Activated CD4-positive, alpha-beta T cell treated with anti-CD3 and anti-CD28 coated beads for 36 hours (primary cell): Measurements from ENCODE around the gene CMKLR1. TPM values are rescaled to one million over a fixed set of nuclear protein-coding genes. Genes with fewer than 3 reads are reported as not detected.

Experiments
- ATAC-seq: fragments of 200-7000 bp; cut with Tn5 transposase; one replicate; pipeline ENCODE4 v1.10.0; 2021; ENCODE audit warnings: mild to moderate bottlenecking, moderate library complexity
- CTCF ChIA-PET: fragments of 350-600 bp; sonication (Branson Sonifier 250); formaldehyde crosslinking; loops from one replicate; lab custom pipeline; 2021; ENCODE audit warnings: antibody characterized with exemption; lab: Charles Lee
- POLR2A ChIA-PET: fragments of 350-600 bp; sonication (Branson Sonifier 250); formaldehyde crosslinking; loops from one replicate; lab custom pipeline; 2021; ENCODE audit warnings: antibody characterized with exemption, inconsistent platforms; lab: Charles Lee
- DNase-seq: peaks from one replicate; pipeline ENCODE4 v3.0.0-alpha.2; 2020
- H3K27ac Mint-ChIP-seq: one replicate; pipeline ENCODE4 v1.8.0; 2021; ENCODE audit warnings: mixed read lengths
- H3K27me3 Mint-ChIP-seq: one replicate; pipeline ENCODE4 v1.8.0; 2021; ENCODE audit warnings: mixed read lengths
- H3K36me3 Mint-ChIP-seq: one replicate; pipeline ENCODE4 v1.8.0; 2021; ENCODE audit warnings: low read depth, mixed read lengths
- H3K4me1 Mint-ChIP-seq: one replicate; pipeline ENCODE4 v1.8.0; 2021; ENCODE audit warnings: mixed read lengths
- H3K4me3 Mint-ChIP-seq: one replicate; pipeline ENCODE4 v1.8.0; 2021; ENCODE audit warnings: mild to moderate bottlenecking, moderate library complexity, mixed read lengths
- H3K9me3 Mint-ChIP-seq: one replicate; pipeline ENCODE4 v1.8.0; 2021; ENCODE audit warnings: low read depth, mixed read lengths
- intact Hi-C, 2 experiments: fragments of 100-400 bp; cut with DNase I in 1 of 2; cut with micrococcal nuclease in 1 of 2; formaldehyde crosslinking; loops; one replicate each; pipeline versions ENCODE4 v1.14.2 to v1.15.1; 2022 to 2024; cut with DNase I, micrococcal nuclease
- total RNA-seq, 2 experiments: library from RNA; stranded (reverse); gene quantifications; one replicate each; pipeline ENCODE4 v1.2.3, GENCODE V29; 2021

Gene CMKLR1
- total RNA-seq, 2 experiments from 2014 or later = not detected

- H3K27me3 Mint-ChIP-seq = peaks cover 5% of the 10 kb centered on the region
- intact Hi-C loops = no loop called here
- DNase-seq = no peak
- no peak overlapping the region for H3K27ac Mint-ChIP-seq
- H3K36me3 Mint-ChIP-seq = no peaks in the 10 kb centered on the region
- ChIA-PET POLR2A (interaction anchor here (0.5 kb wide), 1 partner anchor 160 kb away, joined by 3 read pairs; no protein-coding TSS in a partner anchor), CTCF (no interaction called here)
- no peak for ATAC-seq
- H3K4me3 Mint-ChIP-seq = no peak overlapping the region
- H3K4me1 Mint-ChIP-seq = no peaks in the 10 kb centered on the region
- no peaks in the 10 kb centered on the region for H3K9me3 Mint-ChIP-seq
These were observed 20.9 kb upstream of the CMKLR1 start for GRCh38 chr12:108360057-108360456.

DNA sequence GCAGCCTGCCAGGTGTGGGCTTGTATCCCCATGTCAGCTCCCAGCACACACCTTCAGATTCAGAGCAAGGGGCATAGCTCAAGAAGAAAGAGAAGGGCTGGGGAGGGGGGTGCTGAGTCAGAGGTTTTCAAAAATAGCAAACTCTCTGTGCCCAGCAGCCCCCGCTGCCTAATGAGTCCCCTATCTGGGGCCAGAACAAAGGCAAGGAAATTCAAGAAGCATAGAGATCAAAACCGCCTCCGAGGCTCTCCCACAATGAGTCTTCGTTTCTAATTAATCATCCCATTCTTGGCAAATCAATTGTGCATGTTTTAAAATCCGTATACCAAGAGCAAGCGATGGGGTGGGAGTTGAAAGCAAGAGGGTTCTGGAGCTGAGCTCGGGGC, 19.5 kb upstream of the CMKLR1 start:
- Mint-ChIP-seq H3K27me3 (peaks cover 7% of the 10 kb centered on the region), H3K4me3 (no peak overlapping the region), H3K27ac (no peak overlapping the region), H3K9me3 (no peaks in the 10 kb centered on the region), H3K36me3 (no peaks in the 10 kb centered on the region), H3K4me1 (no peaks in the 10 kb centered on the region)
- intact Hi-C loops = no loop called here
- DNase-seq = no peak
- ChIA-PET POLR2A (no interaction called here), CTCF (no interaction called here)
- no peak for ATAC-seq

GRCh38 chr12:108357834-108358579, 18.9 kb upstream of the CMKLR1 start:
- ChIA-PET POLR2A (no interaction called here), CTCF (interaction anchor here (0.9 to 1.0 kb wide), 2 partner anchors 9 to 21 kb away, joined by 3 to 4 read pairs; no protein-coding TSS in a partner anchor)
- peaks cover 8% of the 10 kb centered on the region for H3K27me3 Mint-ChIP-seq
- H3K4me3 Mint-ChIP-seq = no peak overlapping the region
- ATAC-seq = no peak
- H3K36me3 Mint-ChIP-seq = no peaks in the 10 kb centered on the region
- H3K4me1 Mint-ChIP-seq = no peaks in the 10 kb centered on the region
- no peak for DNase-seq
- intact Hi-C loops = no loop called here
- H3K27ac Mint-ChIP-seq = no peak overlapping the region
- H3K9me3 Mint-ChIP-seq = no peaks in the 10 kb centered on the region

DNA sequence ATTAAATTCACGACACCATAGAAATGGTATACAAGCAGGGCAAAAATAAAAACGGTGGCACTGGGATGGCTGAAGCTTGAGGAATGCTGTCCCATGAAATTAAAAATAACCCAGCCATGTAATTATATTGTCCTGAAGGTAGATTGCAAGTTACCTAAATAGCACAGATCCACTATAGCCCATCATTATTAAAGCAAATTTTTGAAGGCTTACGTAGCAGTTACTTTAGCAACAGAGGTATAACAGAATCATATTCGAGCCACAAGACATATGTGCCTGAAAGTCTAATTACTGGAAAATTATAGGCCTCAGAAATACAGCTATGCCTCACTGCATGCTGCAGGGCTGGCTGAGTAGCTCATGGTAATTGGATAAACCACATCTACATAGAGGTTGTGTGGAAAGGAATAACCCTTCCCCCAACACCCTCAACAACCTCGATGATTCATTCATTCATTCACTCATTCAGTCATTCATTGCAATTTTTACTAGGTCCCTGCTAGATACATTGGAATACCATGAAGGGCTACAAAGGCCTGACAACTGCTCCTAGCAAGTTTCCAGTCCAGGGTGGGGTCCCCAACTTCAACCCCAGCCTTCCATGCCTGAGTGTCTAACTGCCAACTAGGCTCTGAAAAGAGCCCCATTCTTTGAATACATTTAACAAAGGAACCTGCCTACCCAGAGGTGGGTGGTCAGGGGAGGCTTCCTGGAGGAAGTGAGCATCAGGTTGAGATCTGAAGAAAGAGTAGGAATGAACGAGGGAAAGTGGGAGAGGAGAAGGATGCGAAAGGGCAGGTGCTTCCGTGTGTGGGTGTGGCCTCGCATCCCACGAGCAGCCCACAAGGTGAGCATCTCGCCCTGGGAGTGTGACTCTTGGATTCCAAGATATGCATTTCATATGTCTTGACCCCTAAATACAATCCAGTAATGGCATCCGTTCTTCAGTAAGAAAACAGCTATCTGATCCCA, 18.0 kb upstream of the CMKLR1 start:
- H3K4me3 Mint-ChIP-seq = no peak overlapping the region
- intact Hi-C loops = no loop called here
- POLR2A ChIA-PET = no interaction called here
- CTCF ChIA-PET = interaction anchor here (0.9 to 1.0 kb wide), 2 partner anchors 8 to 20 kb away, joined by 3 to 4 read pairs; no protein-coding TSS in a partner anchor
- H3K9me3 Mint-ChIP-seq = no peaks in the 10 kb centered on the region
- H3K36me3 Mint-ChIP-seq = no peaks in the 10 kb centered on the region
- H3K27ac Mint-ChIP-seq = no peak overlapping the region
- no peak for ATAC-seq
- no peak for DNase-seq
- H3K4me1 Mint-ChIP-seq = peaks cover 2% of the 10 kb centered on the region
- H3K27me3 Mint-ChIP-seq = peaks cover 8% of the 10 kb centered on the region

DNA sequence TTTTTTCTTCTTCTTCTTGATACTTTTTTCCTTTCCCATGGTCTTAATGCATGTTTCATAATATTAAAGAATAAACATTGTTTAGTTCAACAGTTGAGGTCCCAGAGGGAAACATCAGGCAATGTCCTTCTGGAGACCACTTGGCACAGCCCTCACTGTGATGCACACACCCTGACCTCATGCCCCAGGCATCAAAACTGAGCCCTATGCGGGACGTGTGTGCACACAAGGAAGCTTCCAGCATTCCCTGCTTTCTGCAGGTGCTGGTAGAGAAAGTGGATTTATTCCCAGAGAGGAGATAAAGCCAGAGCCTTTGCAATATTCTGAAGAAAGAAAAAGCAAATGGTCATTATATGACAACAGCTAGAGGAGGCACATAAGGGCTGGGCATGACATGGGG, 16.0 kb upstream of the CMKLR1 start:
- DNase-seq (no peak), ATAC-seq (no peak)
- Mint-ChIP-seq H3K27ac (no peak overlapping the region), H3K27me3 (peaks cover 8% of the 10 kb centered on the region), H3K9me3 (no peaks in the 10 kb centered on the region), H3K4me1 (peaks cover 2% of the 10 kb centered on the region), H3K36me3 (no peaks in the 10 kb centered on the region), H3K4me3 (no peak overlapping the region)
- CTCF ChIA-PET = interaction anchor here (0.5 kb wide), 1 partner anchor 35 kb away, joined by 4 read pairs; no protein-coding TSS in a partner anchor
- intact Hi-C loops = no loop called here
- POLR2A ChIA-PET = no interaction called here

- intact Hi-C loops = no loop called here
- ATAC-seq (no peak), DNase-seq (no peak)
- POLR2A ChIA-PET = no interaction called here
- CTCF ChIA-PET = no interaction called here
- Mint-ChIP-seq H3K27me3 (peaks cover 3% of the 10 kb centered on the region), H3K4me3 (no peak overlapping the region), H3K9me3 (no peaks in the 10 kb centered on the region), H3K4me1 (peaks cover 2% of the 10 kb centered on the region), H3K36me3 (no peaks in the 10 kb centered on the region), H3K27ac (no peak overlapping the region)
These were observed 13.5 kb upstream of the CMKLR1 start for GRCh38 chr12:108352591-108352990.

- peaks cover 2% of the 10 kb centered on the region for H3K4me1 Mint-ChIP-seq
- H3K4me3 Mint-ChIP-seq = no peak overlapping the region
- no peak for DNase-seq
- no peak for ATAC-seq
- H3K27me3 Mint-ChIP-seq = peaks cover 5% of the 10 kb centered on the region
- H3K36me3 Mint-ChIP-seq = no peaks in the 10 kb centered on the region
- CTCF ChIA-PET = no interaction called here
- POLR2A ChIA-PET = no interaction called here
- no peaks in the 10 kb centered on the region for H3K9me3 Mint-ChIP-seq
- intact Hi-C loops = no loop called here
- no peak overlapping the region for H3K27ac Mint-ChIP-seq
These were observed 11.4 kb upstream of the CMKLR1 start for GRCh38 chr12:108350511-108350910.

- ChIA-PET CTCF (interaction anchor here (0.8 to 1.2 kb wide), 2 partner anchors 8 to 40 kb away, joined by 3 read pairs; no protein-coding TSS in a partner anchor), POLR2A (no interaction called here)
- H3K4me1 Mint-ChIP-seq = peaks cover 2% of the 10 kb centered on the region
- no peaks in the 10 kb centered on the region for H3K36me3 Mint-ChIP-seq
- no peak overlapping the region for H3K4me3 Mint-ChIP-seq
- H3K27ac Mint-ChIP-seq = no peak overlapping the region
- ATAC-seq (no peak), DNase-seq (no peak)
- intact Hi-C loops = no loop called here
- H3K27me3 Mint-ChIP-seq = peaks cover 4% of the 10 kb centered on the region
- no peaks in the 10 kb centered on the region for H3K9me3 Mint-ChIP-seq
These were observed 10.2 kb upstream of the CMKLR1 start for GRCh38 chr12:108349278-108349688.

DNA sequence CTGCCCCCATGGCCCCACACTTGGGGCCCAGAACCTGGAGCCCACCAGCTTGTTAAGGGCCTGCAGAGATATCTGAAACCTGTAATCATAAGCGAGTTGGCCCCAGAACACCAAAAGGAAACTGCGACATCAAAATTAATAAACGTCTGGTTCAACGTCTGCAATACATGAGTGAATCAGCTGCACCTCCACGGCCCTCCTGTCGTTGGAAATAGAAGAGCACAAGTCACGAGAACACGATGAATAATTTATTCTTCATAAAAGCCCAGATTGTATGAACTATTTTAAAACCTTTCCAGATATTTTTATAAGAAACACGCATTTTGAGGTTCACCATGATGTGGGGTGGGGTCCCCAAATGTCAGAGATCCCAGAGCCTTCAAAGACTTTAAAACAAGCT, 9.7 kb upstream of the CMKLR1 start:
- ChIA-PET POLR2A (no interaction called here), CTCF (interaction anchor here (0.8 to 1.2 kb wide), 2 partner anchors 9 to 40 kb away, joined by 3 read pairs; no protein-coding TSS in a partner anchor)
- intact Hi-C loops = no loop called here
- Mint-ChIP-seq H3K27me3 (peaks cover 4% of the 10 kb centered on the region), H3K36me3 (no peaks in the 10 kb centered on the region), H3K9me3 (no peaks in the 10 kb centered on the region), H3K4me3 (no peak overlapping the region), H3K4me1 (peaks cover 2% of the 10 kb centered on the region), H3K27ac (no peak overlapping the region)
- ATAC-seq = no peak
- no peak for DNase-seq

- ChIA-PET POLR2A (no interaction called here), CTCF (no interaction called here)
- DNase-seq (no peak), ATAC-seq (no peak)
- intact Hi-C loops = no loop called here
- Mint-ChIP-seq H3K27ac (no peak overlapping the region), H3K4me1 (no peaks in the 10 kb centered on the region), H3K36me3 (no peaks in the 10 kb centered on the region), H3K9me3 (no peaks in the 10 kb centered on the region), H3K4me3 (no peak overlapping the region), H3K27me3 (peaks cover 2% of the 10 kb centered on the region)
These were observed 7.9 kb upstream of the CMKLR1 start for GRCh38 chr12:108346727-108347710.
